DND-41 (cell line): ENCODE data around the gene TUFT1.
A peak's percentile ranks its signal among the peaks of the same experiment; 100 is the strongest.

ENCODE experiments used
- ATAC-seq: fragments of 200-7000 bp; cut with Tn5 transposase; 3 replicates; pipeline ENCODE4 v1.9.1; 2021; ENCODE audit warnings: low read depth; ENCODE audit not compliant: insufficient read depth
- DNase-seq: peaks from one replicate; pipeline ENCODE4 v3.0.0-alpha.2; 2020
- H2AFZ ChIP-seq: 2 replicates; pipeline ENCODE4 v1.6.0; 2012; ENCODE audit warnings: low read depth, low read length
- H3K27ac ChIP-seq: 2 replicates; pipeline ENCODE4 v1.5.1; 2012; ENCODE audit warnings: low read length, inconsistent platforms
- H3K27me3 ChIP-seq: fragments of 200-600 bp; sonication (generic); 2 replicates; pipeline ENCODE4 v1.6.0; 2012; ENCODE audit warnings: low read length, mild to moderate bottlenecking, inconsistent platforms; ENCODE audit not compliant: insufficient read depth, poor library complexity
- H3K36me3 ChIP-seq: 2 replicates; pipeline ENCODE4 v1.5.1; 2012; ENCODE audit warnings: low read length, inconsistent platforms; ENCODE audit not compliant: insufficient read depth
- H3K4me1 ChIP-seq: 2 replicates; pipeline ENCODE4 v1.5.1; 2012; ENCODE audit warnings: mild to moderate bottlenecking, low read length; ENCODE audit not compliant: insufficient read depth
- H3K4me2 ChIP-seq: 2 replicates; pipeline ENCODE4 v1.6.0; 2012; ENCODE audit warnings: mild to moderate bottlenecking, moderate library complexity, low read length, inconsistent platforms; ENCODE audit not compliant: insufficient read depth
- H3K4me3 ChIP-seq, 2 experiments: fragments of 200-600 bp in 1 of 2; shearing (Covaris generic) in 1 of 2; 2 replicates each; pipeline ENCODE4 v1.5.1; 2012 to 2016; ENCODE audit warnings: inconsistent platforms in 2 of 2, low read length in 2 of 2, mild to moderate bottlenecking in 2 of 2, low read depth in 1 of 2, moderate library complexity in 1 of 2
- H3K79me2 ChIP-seq: 2 replicates; pipeline ENCODE4 v1.6.0; 2012; ENCODE audit warnings: low read length, inconsistent platforms; ENCODE audit not compliant: insufficient read depth
- H3K9ac ChIP-seq: 2 replicates; pipeline ENCODE4 v1.6.0; 2012; ENCODE audit warnings: low read depth, mild to moderate bottlenecking, inconsistent platforms, low read length, moderate library complexity
- H3K9me3 ChIP-seq: 2 replicates; pipeline ENCODE4 v1.5.1; 2012; ENCODE audit warnings: low read length, moderate library complexity, mild to moderate bottlenecking, inconsistent platforms; ENCODE audit not compliant: insufficient read depth, severe bottlenecking
- H4K20me1 ChIP-seq: 2 replicates; pipeline ENCODE4 v1.6.0; 2012; ENCODE audit warnings: low read length; ENCODE audit not compliant: insufficient read depth
- CTCF ChIP-seq: IDR thresholded peaks from 2 replicates; pipeline ENCODE4 v1.5.1; 2012; ENCODE audit warnings: borderline replicate concordance, low read length, moderate library complexity, mild to moderate bottlenecking; ENCODE audit not compliant: poor library complexity, severe bottlenecking; ENCODE audit errors: extremely low read depth
- EZH2 ChIP-seq: IDR thresholded peaks from 3 replicates; pipeline ENCODE4 v1.6.1; 2012; ENCODE audit warnings: borderline replicate concordance, low read depth, mild to moderate bottlenecking, moderate library complexity, low read length, inconsistent platforms; ENCODE audit not compliant: severe bottlenecking

Gene TUFT1

DNA sequence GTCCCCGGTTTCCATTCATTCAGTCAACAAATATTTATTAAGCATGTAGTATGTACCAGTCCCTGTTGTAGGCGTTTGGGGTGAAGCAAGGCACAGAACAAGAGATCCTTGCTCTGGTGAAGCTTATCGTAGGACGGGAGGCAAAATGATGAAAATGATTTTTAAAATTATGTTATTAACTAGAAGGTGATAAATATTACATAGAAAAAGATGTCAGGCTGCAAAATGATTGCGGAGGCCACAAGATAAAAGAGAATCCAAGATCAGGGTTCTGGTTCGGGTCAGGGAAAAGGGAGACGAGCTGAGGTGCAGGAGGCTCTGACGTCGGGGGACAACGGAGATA is 29.5 kb upstream of the TUFT1 start:
- H2AFZ ChIP-seq: peak overlapping the region; percentile 78
- TF ChIP-seq EZH2: no peak
- TF ChIP-seq CTCF: no peak
- H3K27me3 ChIP-seq: no peaks in the 10 kb centered on the region
- H3K27ac ChIP-seq: peak overlapping the region; percentile 67
- no peaks in the 10 kb centered on the region for H3K36me3 ChIP-seq
- no peaks in the 10 kb centered on the region for H4K20me1 ChIP-seq
- peak overlapping the region; percentile 89 for H3K4me2 ChIP-seq
- peak overlapping the region; percentile 64 for H3K9ac ChIP-seq
- H3K4me3 ChIP-seq: peak overlapping the region; percentile 32 to 67; a peak in 3 of 4 replicates
- ATAC-seq (no peak), DNase-seq (no peak)
- H3K79me2 ChIP-seq: no peaks in the 10 kb centered on the region
- H3K9me3 ChIP-seq: no peaks in the 10 kb centered on the region
- peaks cover 29% of the 10 kb centered on the region for H3K4me1 ChIP-seq

- peak within 1 kb of the TSS; percentile 67 for H3K27ac ChIP-seq
- TF ChIP-seq EZH2 (no peak), CTCF (no peak)
- H3K4me1 ChIP-seq: peaks cover 29% of the 10 kb centered on the region
- DNase-seq (peak; percentile 95), ATAC-seq (peak; percentile 93)
- peak within 1 kb of the TSS; percentile 79 for H2AFZ ChIP-seq
- H3K4me3 ChIP-seq: peak within 1 kb of the TSS; percentile 32 to 67; a peak in 3 of 4 replicates
- H3K27me3 ChIP-seq: no peaks in the 10 kb centered on the region
- peak within 1 kb of the TSS; percentile 89 for H3K4me2 ChIP-seq
- H3K36me3 ChIP-seq: no peaks in the 10 kb centered on the region
- peak within 1 kb of the TSS; percentile 64 for H3K9ac ChIP-seq
- no peaks in the 10 kb centered on the region for H4K20me1 ChIP-seq
- H3K79me2 ChIP-seq: no peaks in the 10 kb centered on the region
- H3K9me3 ChIP-seq: no peaks in the 10 kb centered on the region
Observed at GRCh38 chr1:151510957-151511635, 29.0 kb upstream of the TUFT1 start, which contains the start of gene CGN. CGN (plus strand) TSS chr1:151511387; CDS start chr1:151518520, 7,133 bp downstream.

DNA sequence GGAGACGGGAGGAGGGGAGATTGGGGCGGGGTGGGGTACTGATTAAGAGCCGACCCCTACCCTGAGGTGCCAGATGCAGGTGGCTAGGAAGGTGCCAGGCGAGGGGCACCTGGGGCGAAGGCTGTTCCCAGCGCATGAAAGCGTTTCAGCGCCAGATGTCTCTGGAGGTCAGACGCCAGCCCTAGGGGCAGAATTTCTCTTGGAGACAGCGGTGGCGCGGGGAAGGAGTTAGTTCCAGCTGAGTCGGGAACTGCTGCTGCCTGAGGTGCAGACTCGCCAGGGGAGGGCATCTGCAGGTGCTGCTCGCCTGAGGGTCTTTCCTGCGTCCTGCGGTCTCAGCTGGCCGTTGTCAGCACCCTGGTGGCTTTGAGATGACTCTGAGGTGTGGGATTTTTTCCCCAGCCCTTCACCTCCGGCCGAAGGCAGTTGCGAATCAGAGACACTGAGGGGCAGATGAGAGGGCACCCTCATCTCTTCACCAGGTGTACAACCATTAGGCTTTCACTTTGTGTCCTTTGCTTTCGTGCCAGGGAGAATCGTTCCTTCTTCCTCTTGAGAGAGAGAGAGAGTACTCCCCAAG is 28.4 kb upstream of the TUFT1 start:
- Histone ChIP-seq H3K4me1 (peaks cover 29% of the 10 kb centered on the region), H3K4me3 (peak overlapping the region; percentile 31 to 67; a peak in 3 of 4 replicates), H3K9me3 (no peaks in the 10 kb centered on the region), H3K9ac (peak overlapping the region; percentile 64), H3K79me2 (no peaks in the 10 kb centered on the region), H3K27ac (peak overlapping the region; percentile 28; the same call in 1 of the 2 replicates), H4K20me1 (no peaks in the 10 kb centered on the region), H3K36me3 (no peaks in the 10 kb centered on the region), H3K4me2 (peak overlapping the region; percentile 89), H2AFZ (peak overlapping the region; percentile 79), H3K27me3 (no peaks in the 10 kb centered on the region)
- ATAC-seq: peak; percentile 36; the same call in 2 of the 3 replicates
- DNase-seq: peak; percentile 53
- TF ChIP-seq CTCF: peak; percentile 21
- no peak for TF ChIP-seq EZH2
